Middle frontal gyrus (tissue), 1 donor: ENCODE results near the gene SYNE1.

Experiments
- DNase-seq: peaks from one replicate; pipeline ENCODE4 v3.0.0-alpha.2; 2015; ENCODE audit warnings: low spot score; ENCODE audit errors: extremely low spot score

Gene SYNE1

GRCh38 chr6:152293404-152293803 lies 343.8 kb downstream of the SYNE1 start:
- no peak for DNase-seq

GRCh38 chr6:152292555-152292954 lies 344.6 kb downstream of the SYNE1 start:
- no peak for DNase-seq

DNA sequence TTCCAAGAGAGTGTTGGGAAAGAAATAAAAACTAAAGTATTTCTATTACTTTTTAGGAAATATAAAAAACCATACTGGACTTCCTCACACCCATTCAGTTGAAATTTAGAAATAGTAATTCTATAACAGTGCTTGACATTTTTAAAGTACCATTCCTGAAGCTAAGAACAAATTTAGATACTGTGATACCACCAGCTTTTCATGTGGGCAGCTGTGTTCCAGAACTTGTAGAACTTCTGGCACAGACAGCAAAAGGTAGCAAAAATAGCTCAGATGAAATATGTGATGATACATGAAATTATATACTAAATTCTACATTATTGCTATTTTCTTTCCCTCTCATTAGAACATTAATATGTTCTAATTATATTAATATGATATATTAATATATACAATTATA lies 346.5 kb downstream of the SYNE1 start:
- no peak for DNase-seq

DNA sequence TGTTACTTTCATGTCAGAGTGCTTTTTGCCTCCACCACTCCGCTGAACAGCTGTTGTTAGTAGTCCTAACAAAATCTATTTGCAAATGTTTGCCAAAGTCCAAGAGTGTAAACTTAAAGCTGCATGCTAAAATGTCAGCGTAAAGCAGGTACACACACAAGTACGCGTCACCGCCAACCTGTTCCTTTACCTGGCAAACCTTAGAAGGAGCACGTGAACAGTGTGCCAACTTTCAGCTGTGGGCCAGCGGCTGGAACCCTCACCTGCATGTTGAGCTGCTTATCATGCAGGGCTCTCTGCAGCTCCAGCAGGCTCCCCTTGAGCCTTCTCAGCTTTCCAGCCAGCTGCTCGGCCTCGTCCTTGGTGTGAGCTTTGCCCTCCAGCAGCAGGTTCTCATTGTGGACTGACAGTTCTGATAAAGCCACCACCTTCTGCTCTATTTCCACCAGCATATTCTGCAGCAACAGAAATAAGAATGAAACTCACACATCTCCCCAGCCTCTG lies 359.3 kb downstream of the SYNE1 start:
- no peak for DNase-seq

DNA sequence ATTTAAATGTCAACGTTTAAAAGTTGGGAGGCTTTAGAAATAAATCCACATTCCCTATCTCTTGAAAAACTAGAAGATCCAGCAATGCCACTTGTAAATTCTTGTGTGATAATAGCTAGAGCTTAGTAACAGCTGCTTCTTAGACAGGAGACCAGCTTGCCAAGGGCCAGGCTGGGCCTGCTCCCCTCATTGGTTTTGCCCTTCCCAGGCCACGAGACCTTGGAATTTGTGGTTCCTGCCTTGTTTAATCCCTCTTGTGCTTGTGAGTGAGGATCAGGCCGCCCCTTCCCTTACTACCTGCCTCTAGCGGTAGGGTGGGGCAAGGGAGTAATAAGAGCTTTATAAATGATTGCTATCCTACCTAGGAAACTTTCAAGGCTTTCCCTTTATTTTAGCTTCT lies 363.5 kb downstream of the SYNE1 start:
- no peak for DNase-seq

DNA sequence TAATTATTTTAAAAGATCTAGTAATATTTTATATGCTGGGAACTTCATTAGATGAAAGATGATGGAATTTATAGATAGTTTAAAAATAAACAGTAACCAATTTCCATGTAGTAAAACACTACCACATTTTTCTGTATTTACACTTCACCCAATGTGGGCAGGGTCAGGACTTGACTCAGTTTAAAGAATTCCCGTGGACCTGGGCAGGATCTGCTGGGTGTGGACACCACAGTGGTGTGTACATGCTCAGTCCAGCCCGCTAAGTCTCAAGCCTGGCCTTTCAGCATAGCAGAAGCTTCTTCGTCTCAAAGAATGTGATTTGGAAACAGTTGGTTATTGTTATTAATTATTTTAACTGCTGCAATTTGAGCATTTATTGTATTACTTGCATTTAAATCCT lies 364.2 kb downstream of the SYNE1 start:
- DNase-seq: no peak

- no peak for DNase-seq
These were observed 364.7 kb downstream of the SYNE1 start for GRCh38 chr6:152272486-152272885.

DNA sequence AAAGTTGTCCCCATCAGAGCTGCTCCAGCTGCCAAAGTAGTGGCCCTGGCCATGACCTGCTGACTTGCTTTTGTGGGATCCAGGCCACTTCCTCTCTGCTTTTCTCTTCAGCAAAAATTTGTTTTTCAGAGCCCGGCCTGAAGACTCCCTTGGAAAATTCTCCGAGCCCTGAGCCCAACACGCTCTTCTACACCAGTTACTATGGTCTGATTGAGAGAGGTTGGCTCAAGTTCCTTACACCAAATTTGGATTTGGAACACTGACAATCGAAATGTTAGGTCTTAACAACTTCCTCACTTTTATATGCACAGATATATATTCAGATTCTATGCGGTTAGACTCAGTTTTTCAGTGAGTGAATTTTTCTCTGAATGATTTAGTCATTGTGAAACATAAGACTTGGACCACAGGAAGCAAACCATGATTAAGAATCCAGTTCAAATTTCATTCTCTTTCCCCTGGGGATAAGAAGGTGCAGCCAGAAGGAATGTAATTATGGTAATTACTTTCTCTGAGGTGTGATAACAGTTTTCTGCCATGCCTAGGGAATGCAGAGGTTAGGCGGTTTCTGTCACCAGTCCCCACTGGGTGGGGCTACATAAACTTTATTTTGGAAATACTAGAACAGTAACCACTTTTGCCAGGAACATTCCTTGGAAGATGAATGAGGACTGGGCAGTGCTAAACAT lies 365.2 kb downstream of the SYNE1 start:
- no peak for DNase-seq

DNA sequence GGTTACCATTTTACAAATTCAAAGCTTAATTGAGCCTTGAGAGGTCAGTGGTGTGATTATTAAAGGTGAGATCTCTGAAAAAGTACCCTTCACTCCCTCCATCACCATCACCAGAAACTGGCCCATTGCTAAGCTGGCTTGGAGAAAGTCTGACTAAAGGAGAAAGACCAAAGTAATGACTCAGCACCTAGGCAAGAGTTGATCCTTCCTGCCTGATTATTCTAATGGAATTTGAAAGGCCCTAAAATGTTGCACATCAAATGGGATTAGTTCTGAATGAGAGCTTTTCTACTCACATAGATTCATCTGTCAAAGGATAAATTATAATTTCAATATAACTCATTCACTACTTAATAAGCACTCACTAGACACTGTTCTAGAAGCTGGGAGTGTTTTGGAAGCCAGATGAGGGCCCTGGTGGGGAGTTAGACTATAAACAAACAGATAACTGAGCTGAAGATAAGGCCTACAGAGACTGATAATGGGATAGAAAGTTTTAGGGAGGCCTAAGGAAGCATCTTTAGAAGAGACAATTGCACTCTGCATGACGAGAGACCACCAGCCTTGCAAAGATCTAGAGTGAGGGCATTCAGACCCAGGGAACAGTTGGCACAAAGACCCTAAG lies 366.7 kb downstream of the SYNE1 start:
- DNase-seq: no peak

- DNase-seq: no peak
These were observed 368.2 kb downstream of the SYNE1 start for GRCh38 chr6:152268846-152269442.

DNA sequence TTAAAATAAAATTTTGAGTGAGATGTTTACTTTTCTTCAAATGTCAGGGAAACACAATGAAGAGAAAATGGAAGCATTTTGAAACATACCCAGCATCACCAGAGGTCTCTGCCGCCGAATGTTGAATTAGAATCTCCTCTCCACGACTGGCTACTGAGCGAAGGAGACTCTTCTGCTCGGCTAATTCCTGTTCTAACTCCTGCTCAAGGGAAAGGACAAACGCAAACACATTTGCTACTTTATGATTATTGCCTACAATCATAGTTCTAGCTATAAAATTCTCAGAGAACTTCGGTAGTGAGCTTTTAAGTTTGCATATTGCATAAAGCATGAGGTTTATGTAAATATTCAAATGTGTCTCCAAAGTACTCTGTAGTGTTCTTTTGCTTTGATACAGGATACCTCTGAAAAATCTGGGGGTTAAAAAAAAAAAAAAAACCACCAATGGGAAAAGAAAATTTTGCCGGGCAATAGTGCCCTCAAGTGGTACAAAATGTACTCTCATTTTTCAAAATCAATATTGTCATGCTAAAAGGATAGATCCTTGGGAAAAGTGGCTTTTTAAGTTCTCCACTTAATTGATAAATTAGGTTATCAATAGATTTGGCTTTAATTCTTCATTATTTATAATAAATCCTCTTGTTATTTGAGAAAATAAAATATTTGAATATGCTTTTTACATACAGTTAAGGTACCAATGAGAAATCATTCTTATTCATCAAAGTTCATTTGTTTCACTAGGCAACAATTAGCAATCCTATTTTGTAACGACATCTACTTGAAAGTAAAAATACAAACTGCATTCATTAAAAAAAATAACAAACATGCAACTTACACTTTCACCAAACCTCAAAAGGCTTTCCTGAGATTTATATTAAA lies 369.0 kb downstream of the SYNE1 start:
- no peak for DNase-seq

GRCh38 chr6:152265651-152266050 lies 371.5 kb downstream of the SYNE1 start:
- DNase-seq: no peak

GRCh38 chr6:152263582-152263981 lies 373.6 kb downstream of the SYNE1 start:
- no peak for DNase-seq

GRCh38 chr6:152261179-152261578 lies 376.0 kb downstream of the SYNE1 start:
- DNase-seq: no peak

DNA sequence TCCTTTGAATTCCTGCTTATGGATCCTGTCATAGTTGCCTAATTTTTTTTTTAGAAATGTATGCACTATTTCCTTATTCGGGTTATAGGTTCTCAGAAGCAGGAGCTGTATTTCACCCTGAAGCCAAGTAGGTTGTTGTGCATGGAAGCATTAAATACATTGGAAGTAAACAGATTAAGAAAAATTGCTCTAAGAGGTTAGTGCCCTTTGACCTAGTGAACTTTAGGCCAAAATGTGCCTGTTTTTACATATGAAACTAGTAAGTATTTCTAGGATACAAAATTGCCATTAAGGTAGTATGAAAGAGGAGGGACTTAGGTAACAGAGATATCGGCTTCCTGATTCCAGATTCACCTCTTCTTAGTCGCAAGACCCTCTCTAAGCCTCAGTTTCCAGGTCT lies 377.9 kb downstream of the SYNE1 start:
- no peak for DNase-seq

DNA sequence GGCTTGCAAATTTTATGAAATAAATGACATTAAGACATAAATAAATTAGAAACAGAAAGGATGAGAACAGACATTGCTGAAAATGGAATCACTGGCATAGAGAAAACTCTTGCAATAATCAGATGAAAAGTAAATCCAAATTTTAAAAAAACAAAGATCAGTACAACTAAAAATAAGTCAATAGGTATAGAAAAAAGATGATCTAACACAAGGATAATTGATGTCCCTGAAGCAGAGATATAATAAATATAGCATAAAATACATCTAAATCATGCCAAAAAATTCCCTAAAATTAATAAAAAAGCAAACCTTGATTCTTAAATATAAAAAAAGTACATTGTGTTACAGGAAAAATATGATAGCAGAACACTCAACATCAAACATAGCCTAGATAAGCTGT lies 379.6 kb downstream of the SYNE1 start:
- no peak for DNase-seq

DNA sequence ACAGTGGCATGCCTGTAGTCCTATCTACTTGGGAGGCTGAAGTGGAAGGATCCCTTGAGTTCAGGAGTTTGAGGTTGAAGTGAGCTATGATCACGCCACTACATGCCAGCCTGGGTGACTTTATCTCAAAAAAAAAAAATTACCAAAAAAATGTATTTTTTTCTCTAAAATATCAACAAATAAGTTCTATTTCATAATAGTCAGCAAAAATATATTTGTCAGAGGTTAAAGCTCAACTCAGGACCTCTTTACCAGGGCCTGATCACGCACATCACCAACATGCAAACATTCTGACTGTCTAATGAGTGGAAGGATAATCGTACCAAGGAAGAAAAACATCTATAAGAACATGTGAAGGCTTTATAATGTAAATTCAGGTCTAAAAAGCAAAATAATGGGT lies 387.0 kb downstream of the SYNE1 start:
- DNase-seq: no peak

DNA sequence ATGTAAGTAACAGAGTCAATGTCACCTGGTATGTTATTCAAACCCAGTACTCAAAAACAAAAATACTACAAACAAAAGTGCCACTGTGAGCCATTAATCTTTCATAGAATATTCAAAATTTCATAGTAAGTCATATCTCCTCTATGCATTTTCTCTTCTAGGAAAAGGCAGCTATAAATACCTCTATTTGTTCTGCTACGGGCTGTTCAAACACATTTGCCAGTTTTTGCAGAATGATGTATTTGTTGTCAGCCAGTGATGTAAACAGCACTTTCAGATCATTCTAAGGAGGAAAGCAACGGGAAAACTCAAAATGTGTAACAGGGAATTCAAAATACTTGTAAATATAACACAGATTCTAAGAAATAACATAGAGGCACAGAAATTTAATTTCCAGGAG lies 388.2 kb downstream of the SYNE1 start:
- DNase-seq: no peak

- no peak for DNase-seq
These were observed 390.4 kb downstream of the SYNE1 start for GRCh38 chr6:152246554-152247337.

DNA sequence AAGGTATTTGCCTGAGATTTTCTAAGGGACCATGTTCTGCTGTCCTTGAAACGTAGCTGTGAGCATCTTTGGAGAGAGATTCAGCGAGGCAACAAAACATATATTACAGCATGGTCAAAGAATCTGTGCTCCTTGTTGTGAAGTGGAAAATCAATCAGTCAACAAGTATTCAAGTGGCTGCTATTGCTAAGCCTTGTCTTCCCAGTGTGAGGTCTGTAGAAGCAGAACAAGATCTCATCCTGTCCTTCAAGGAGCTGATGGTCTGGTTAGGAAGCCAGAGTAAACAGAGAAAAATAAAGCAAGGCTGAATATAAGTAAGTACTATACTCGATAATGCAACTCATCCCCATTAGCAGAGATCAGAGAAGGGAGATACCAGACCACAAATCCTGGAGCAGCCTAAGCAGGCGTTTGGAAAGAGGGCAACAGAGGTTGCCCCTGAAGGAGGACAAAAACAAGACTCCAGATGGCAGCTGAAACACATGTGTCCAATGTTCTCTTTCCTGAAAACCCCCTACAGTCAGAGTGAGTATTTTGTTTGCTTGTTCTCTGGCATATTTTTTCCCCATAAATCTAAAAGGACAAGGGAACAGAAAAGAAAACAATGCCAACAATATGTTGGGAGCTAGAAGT lies 392.0 kb downstream of the SYNE1 start:
- DNase-seq: no peak
